ENCODE data around the gene DNHD1. TPM values are rescaled to one million over a fixed set of nuclear protein-coding genes. Genes with fewer than 3 reads are reported as not detected.

The DNHD1 gene
- total RNA-seq: 10 to 100 TPM in 1 of 4 donors, 1 to 10 TPM in 3; 3.4 to 10.5 (median 4.3) TPM

- H3K27me3 ChIP-seq: no peaks in the 10 kb centered on the region
- intact Hi-C loops (cut with DNase I; ENCODE audit: low total_unique reads) (no loop called here), in situ Hi-C loops (cut with MboI; ENCODE audit: low sequenced_read_pairs in 4 of 4) (loop anchor here in 3 of 4 donors (25.0 kb wide), 1 partner anchor 260 kb away; the partner anchor contains the start of genes CNGA4 (in 3 of the 3) and FHIP1B (in 3 of the 3))
- peaks cover 0 to 15% of the 10 kb centered on the region in 2 donors for H3K36me3 ChIP-seq
- no peaks in the 10 kb centered on the region for H3K4me1 ChIP-seq
- no peak for TF ChIP-seq POLR2A (IDR thresholded peaks at IDR 0.05)
- no peak for TF ChIP-seq CTCF (IDR thresholded peaks at IDR 0.05 in 4 of 5, conservative IDR thresholded peaks at IDR 0.05 in 1 of 5)
- DNase-seq: no peak
- no peak for ATAC-seq
- H3K4me3 ChIP-seq: peak within 1 kb of the TSS in 1 of 4 donors; percentile 7
- no peaks in the 10 kb centered on the region for H3K9me3 ChIP-seq
- H3K27ac ChIP-seq: no peak within 1 kb of the TSS
Observed at GRCh38 chr11:6497069-6497839, at the start of gene DNHD1. Gene DNHD1 (plus strand): TSS chr11:6497280. CDS start chr11:6498216, 936 bp downstream.

- Histone ChIP-seq H3K27ac (no peak overlapping the region), H3K4me3 (no peak overlapping the region), H3K9me3 (no peaks in the 10 kb centered on the region), H3K4me1 (no peaks in the 10 kb centered on the region), H3K27me3 (no peaks in the 10 kb centered on the region), H3K36me3 (peaks cover 0 to 56% of the 10 kb centered on the region in 2 donors)
- intact Hi-C loops (cut with DNase I; ENCODE audit: low total_unique reads) (no loop called here), in situ Hi-C loops (cut with MboI; ENCODE audit: low sequenced_read_pairs in 4 of 4) (loop anchor here in 1 of 4 donors (10.0 kb wide), 1 partner anchor 74 kb away; no protein-coding TSS in a partner anchor)
- DNase-seq (no peak), ATAC-seq (no peak)
- TF ChIP-seq POLR2A (IDR thresholded peaks at IDR 0.05): no peak
- no peak for TF ChIP-seq CTCF (IDR thresholded peaks at IDR 0.05 in 4 of 5, conservative IDR thresholded peaks at IDR 0.05 in 1 of 5)
Observed at GRCh38 chr11:6448574-6448973, 48.5 kb upstream of the DNHD1 start.

- no peak for TF ChIP-seq POLR2A (IDR thresholded peaks at IDR 0.05)
- no peak for TF ChIP-seq CTCF (IDR thresholded peaks at IDR 0.05 in 4 of 5, conservative IDR thresholded peaks at IDR 0.05 in 1 of 5)
- no peaks in the 10 kb centered on the region for H3K9me3 ChIP-seq
- H3K4me3 ChIP-seq: no peak overlapping the region
- intact Hi-C loops (cut with DNase I; ENCODE audit: low total_unique reads): no loop called here
- H3K4me1 ChIP-seq: peaks cover 0 to 2% of the 10 kb centered on the region in 2 donors
- DNase-seq (no peak), ATAC-seq (no peak)
- in situ Hi-C loops (cut with MboI; ENCODE audit: low sequenced_read_pairs in 4 of 4): no loop called here
- H3K27ac ChIP-seq: no peak overlapping the region
- no peaks in the 10 kb centered on the region for H3K27me3 ChIP-seq
- H3K36me3 ChIP-seq: peaks cover 0 to 80% of the 10 kb centered on the region in 2 donors
Observed at GRCh38 chr11:6452219-6452618, 44.9 kb upstream of the DNHD1 start.

- ATAC-seq (no peak), DNase-seq (no peak)
- Histone ChIP-seq H3K27ac (no peak overlapping the region), H3K4me3 (no peak overlapping the region), H3K9me3 (no peaks in the 10 kb centered on the region), H3K4me1 (peaks cover 0 to 2% of the 10 kb centered on the region in 2 donors), H3K27me3 (no peaks in the 10 kb centered on the region), H3K36me3 (peaks cover 0 to 84% of the 10 kb centered on the region in 2 donors)
- intact Hi-C loops (cut with DNase I; ENCODE audit: low total_unique reads) (no loop called here), in situ Hi-C loops (cut with MboI; ENCODE audit: low sequenced_read_pairs in 4 of 4) (no loop called here)
- no peak for TF ChIP-seq POLR2A (IDR thresholded peaks at IDR 0.05)
- TF ChIP-seq CTCF (IDR thresholded peaks at IDR 0.05 in 4 of 5, conservative IDR thresholded peaks at IDR 0.05 in 1 of 5): no peak
Observed at GRCh38 chr11:6453152-6453551, 43.9 kb upstream of the DNHD1 start.
